GM19035 (cell line): ENCODE measurements around the gene GLYATL1B.
A peak's percentile ranks its signal among the peaks of the same experiment; 100 is the strongest.
"Not testable (repeated sequence)": the region's sequence is repeated elsewhere in the genome, so short reads cannot be mapped to it uniquely, and the experiment has no call there.

Experiments used
- ATAC-seq: cut with Tn5 transposase; IDR thresholded peaks from one replicate; pipeline ENCODE4 v1.9.1; 2021; ENCODE audit not compliant: unreplicated experiment

The GLYATL1B gene

GRCh38 chr11:59086007-59086406 is at the start of gene GLYATL1B:
Gene GLYATL1B, plus strand, starts transcription at chr11:59086307. Its CDS starts 0 bp downstream, at chr11:59086307.
- not testable (repeated sequence) for ATAC-seq

- not testable (repeated sequence) for ATAC-seq
Observed at GRCh38 chr11:59036542-59036941, 49.6 kb upstream of the GLYATL1B start.

- not testable (repeated sequence) for ATAC-seq
Observed at GRCh38 chr11:59037434-59037833, 48.7 kb upstream of the GLYATL1B start.

- no peak for ATAC-seq
Observed at GRCh38 chr11:59040607-59041006, 45.5 kb upstream of the GLYATL1B start.

GRCh38 chr11:59051383-59051782 is 34.7 kb upstream of the GLYATL1B start:
- ATAC-seq, result peak; percentile 73

GRCh38 chr11:59052355-59052754 is 33.8 kb upstream of the GLYATL1B start:
- not testable (repeated sequence) for ATAC-seq

- peak; percentile 66 for ATAC-seq
Observed at GRCh38 chr11:59053387-59053786, 32.7 kb upstream of the GLYATL1B start.

GRCh38 chr11:59058120-59059033 is 27.7 kb upstream of the GLYATL1B start:
- ATAC-seq, result peak; percentile 92

GRCh38 chr11:59060096-59060495 is 26.0 kb upstream of the GLYATL1B start:
- not testable (repeated sequence) for ATAC-seq

GRCh38 chr11:59062602-59063529 is 23.2 kb upstream of the GLYATL1B start:
- ATAC-seq, result no peak

GRCh38 chr11:59063996-59064727 is 21.9 kb upstream of the GLYATL1B start:
- ATAC-seq, result not testable (repeated sequence)

GRCh38 chr11:59069087-59069486 is 17.0 kb upstream of the GLYATL1B start:
- no peak for ATAC-seq

- ATAC-seq, result peak; percentile 91
Observed at GRCh38 chr11:59076876-59077571, 9.1 kb upstream of the GLYATL1B start.

- ATAC-seq, result no peak
Observed at GRCh38 chr11:59078435-59078834, 7.7 kb upstream of the GLYATL1B start.

GRCh38 chr11:59079086-59079485 is 7.0 kb upstream of the GLYATL1B start:
- ATAC-seq, result no peak

GRCh38 chr11:59080421-59080820 is 5.7 kb upstream of the GLYATL1B start:
- not testable (repeated sequence) for ATAC-seq

GRCh38 chr11:59081430-59082020 is 4.6 kb upstream of the GLYATL1B start:
- ATAC-seq, result not testable (repeated sequence)

- no peak for ATAC-seq
Observed at GRCh38 chr11:59088162-59088561, 2.1 kb downstream of the GLYATL1B start.

- ATAC-seq, result not testable (repeated sequence)
Observed at GRCh38 chr11:59093576-59093975, 7.5 kb downstream of the GLYATL1B start.

GRCh38 chr11:59095225-59095624 is 9.1 kb downstream of the GLYATL1B start:
- ATAC-seq, result peak; percentile 74
